HEK293 (cell line): ENCODE data around the gene TOP3A.
A peak's percentile ranks its signal among the peaks of the same experiment; 100 is the strongest.

ENCODE experiments used
- GLIS1 ChIP-seq: fragments of 450-650 bp; formaldehyde crosslinking; IDR thresholded peaks from 2 replicates; pipeline ENCODE4 v1.5.1; 2016; ENCODE audit warnings: missing biosample characterization, missing genetic modification characterization
- HOXC10 ChIP-seq: sonication (generic); formaldehyde crosslinking; IDR thresholded peaks from 2 replicates; pipeline ENCODE4 v1.8.1; 2023; ENCODE audit warnings: mild to moderate bottlenecking, missing genetic modification reagents
- KLF1 ChIP-seq: fragments of 450-650 bp; formaldehyde crosslinking; IDR thresholded peaks from 2 replicates; pipeline ENCODE4 v1.5.1; 2016; ENCODE audit warnings: missing biosample characterization, missing genetic modification characterization
- KLF9 ChIP-seq: fragments of 450-650 bp; formaldehyde crosslinking; IDR thresholded peaks from 2 replicates; pipeline ENCODE4 v1.5.1; 2016; ENCODE audit warnings: missing biosample characterization, missing genetic modification characterization, low read depth
- MEIS1 ChIP-seq: sonication (generic); formaldehyde crosslinking; IDR thresholded peaks from 2 replicates; pipeline ENCODE4 v1.8.1; 2022; ENCODE audit warnings: missing genetic modification reagents, mild to moderate bottlenecking, borderline replicate concordance
- MZF1 ChIP-seq: fragments of 450-650 bp; formaldehyde crosslinking; IDR thresholded peaks from 2 replicates; pipeline ENCODE4 v1.5.1; 2017; ENCODE audit warnings: missing biosample characterization, missing genetic modification characterization, borderline replicate concordance
- PRDM2 ChIP-seq: fragments of 450-650 bp; formaldehyde crosslinking; IDR thresholded peaks from 2 replicates; pipeline ENCODE4 v1.5.1; 2016; ENCODE audit warnings: missing biosample characterization, missing genetic modification characterization, borderline replicate concordance
- SALL2 ChIP-seq: fragments of 450-650 bp; formaldehyde crosslinking; IDR thresholded peaks from 2 replicates; pipeline ENCODE4 v1.5.0; 2017; ENCODE audit warnings: missing biosample characterization, mild to moderate bottlenecking, missing genetic modification characterization, borderline replicate concordance
- SCRT1 ChIP-seq: fragments of 450-650 bp; formaldehyde crosslinking; IDR thresholded peaks from 2 replicates; pipeline ENCODE4 v1.5.1; 2016; ENCODE audit warnings: missing biosample characterization, missing genetic modification characterization, borderline replicate concordance
- TCF7L2 ChIP-seq: IDR thresholded peaks from 2 replicates; pipeline ENCODE4 v1.6.1; 2011; ENCODE audit warnings: low read depth, mild to moderate bottlenecking, inconsistent platforms, low read length, moderate library complexity, borderline replicate concordance
- YY1 ChIP-seq: fragments of 450-650 bp; formaldehyde crosslinking; IDR thresholded peaks from 2 replicates; pipeline ENCODE4 v1.5.1; 2018; ENCODE audit warnings: missing biosample characterization, missing genetic modification characterization
- ZBTB48 ChIP-seq: fragments of 450-650 bp; formaldehyde crosslinking; IDR thresholded peaks from 2 replicates; pipeline ENCODE4 v1.5.1; 2016; ENCODE audit warnings: missing biosample characterization, missing genetic modification characterization
- ZBTB8A ChIP-seq: fragments of 450-650 bp; formaldehyde crosslinking; IDR thresholded peaks from 2 replicates; pipeline ENCODE4 v1.5.1; 2016; ENCODE audit warnings: missing biosample characterization, missing genetic modification characterization
- ZFP41 ChIP-seq: fragments of 450-650 bp; formaldehyde crosslinking; IDR thresholded peaks from 2 replicates; pipeline ENCODE4 v1.5.1; 2016; ENCODE audit warnings: missing biosample characterization, missing genetic modification characterization, borderline replicate concordance
- ZFP69B ChIP-seq: fragments of 450-650 bp; formaldehyde crosslinking; IDR thresholded peaks from 2 replicates; pipeline ENCODE4 v1.5.1; 2016; ENCODE audit warnings: missing biosample characterization, missing genetic modification characterization
- ZNF112 ChIP-seq: fragments of 450-650 bp; formaldehyde crosslinking; IDR thresholded peaks from 2 replicates; pipeline ENCODE4 v1.5.0; 2017; ENCODE audit warnings: missing biosample characterization, missing genetic modification characterization
- ZNF121 ChIP-seq: fragments of 450-650 bp; formaldehyde crosslinking; IDR thresholded peaks from 2 replicates; pipeline ENCODE4 v1.5.1; 2016; ENCODE audit warnings: missing biosample characterization, missing genetic modification characterization
- ZNF133 ChIP-seq: fragments of 450-650 bp; formaldehyde crosslinking; IDR thresholded peaks from 2 replicates; pipeline ENCODE4 v1.5.1; 2016; ENCODE audit warnings: missing biosample characterization, missing genetic modification characterization
- ZNF24 ChIP-seq: fragments of 450-650 bp; formaldehyde crosslinking; IDR thresholded peaks from 2 replicates; pipeline ENCODE4 v1.5.1; 2016; ENCODE audit warnings: missing biosample characterization, missing genetic modification characterization
- ZNF280C ChIP-seq: fragments of 450-650 bp; formaldehyde crosslinking; IDR thresholded peaks from 2 replicates; pipeline ENCODE4 v1.5.1; 2016; ENCODE audit warnings: missing biosample characterization, missing genetic modification characterization
- ZNF366 ChIP-seq: fragments of 450-650 bp; formaldehyde crosslinking; conservative IDR thresholded peaks from 2 replicates; pipeline ENCODE4 v1.5.1; 2016; ENCODE audit warnings: missing biosample characterization, missing genetic modification characterization
- ZNF404 ChIP-seq: fragments of 450-650 bp; formaldehyde crosslinking; IDR thresholded peaks from 2 replicates; pipeline ENCODE4 v1.5.1; 2017; ENCODE audit warnings: missing biosample characterization, missing genetic modification characterization
- ZNF426 ChIP-seq: fragments of 450-650 bp; formaldehyde crosslinking; IDR thresholded peaks from 2 replicates; pipeline ENCODE4 v1.5.1; 2017; ENCODE audit warnings: missing biosample characterization, missing genetic modification characterization, mild to moderate bottlenecking, inconsistent platforms, moderate library complexity
- ZNF473 ChIP-seq: fragments of 450-650 bp; formaldehyde crosslinking; IDR thresholded peaks from 2 replicates; pipeline ENCODE4 v1.5.1; 2017; ENCODE audit warnings: missing biosample characterization, missing genetic modification characterization
- ZNF560 ChIP-seq: fragments of 450-650 bp; formaldehyde crosslinking; IDR thresholded peaks from 2 replicates; pipeline ENCODE4 v1.5.1; 2017; ENCODE audit warnings: missing biosample characterization, missing genetic modification characterization, borderline replicate concordance
- ZNF580 ChIP-seq: fragments of 450-650 bp; formaldehyde crosslinking; IDR thresholded peaks from 2 replicates; pipeline ENCODE4 v1.5.1; 2016; ENCODE audit warnings: missing biosample characterization, missing genetic modification characterization
- ZNF600 ChIP-seq: fragments of 450-650 bp; formaldehyde crosslinking; IDR thresholded peaks from 2 replicates; pipeline ENCODE4 v1.5.1; 2016; ENCODE audit warnings: missing biosample characterization, missing genetic modification characterization
- ZNF626 ChIP-seq: fragments of 450-650 bp; sonication (Bioruptor Pico); formaldehyde crosslinking; IDR thresholded peaks from 2 replicates; pipeline ENCODE4 v1.5.1; 2018; ENCODE audit warnings: missing biosample characterization, missing genetic modification characterization, inconsistent platforms
- ZNF664 ChIP-seq: fragments of 450-650 bp; formaldehyde crosslinking; IDR thresholded peaks from 2 replicates; pipeline ENCODE4 v1.5.1; 2016; ENCODE audit warnings: missing biosample characterization, missing genetic modification characterization
- ZNF677 ChIP-seq: fragments of 450-650 bp; IDR thresholded peaks from 2 replicates; pipeline ENCODE4 v1.5.0; 2018; ENCODE audit warnings: missing biosample characterization, mild to moderate bottlenecking, missing genetic modification characterization, moderate library complexity
- TF ChIP-seq, protein P1 (sequence below): fragments of 450-650 bp; formaldehyde crosslinking; IDR thresholded peaks from 2 replicates; pipeline ENCODE4 v1.5.1; 2016; ENCODE audit warnings: missing biosample characterization, missing genetic modification characterization

The TOP3A gene

DNA sequence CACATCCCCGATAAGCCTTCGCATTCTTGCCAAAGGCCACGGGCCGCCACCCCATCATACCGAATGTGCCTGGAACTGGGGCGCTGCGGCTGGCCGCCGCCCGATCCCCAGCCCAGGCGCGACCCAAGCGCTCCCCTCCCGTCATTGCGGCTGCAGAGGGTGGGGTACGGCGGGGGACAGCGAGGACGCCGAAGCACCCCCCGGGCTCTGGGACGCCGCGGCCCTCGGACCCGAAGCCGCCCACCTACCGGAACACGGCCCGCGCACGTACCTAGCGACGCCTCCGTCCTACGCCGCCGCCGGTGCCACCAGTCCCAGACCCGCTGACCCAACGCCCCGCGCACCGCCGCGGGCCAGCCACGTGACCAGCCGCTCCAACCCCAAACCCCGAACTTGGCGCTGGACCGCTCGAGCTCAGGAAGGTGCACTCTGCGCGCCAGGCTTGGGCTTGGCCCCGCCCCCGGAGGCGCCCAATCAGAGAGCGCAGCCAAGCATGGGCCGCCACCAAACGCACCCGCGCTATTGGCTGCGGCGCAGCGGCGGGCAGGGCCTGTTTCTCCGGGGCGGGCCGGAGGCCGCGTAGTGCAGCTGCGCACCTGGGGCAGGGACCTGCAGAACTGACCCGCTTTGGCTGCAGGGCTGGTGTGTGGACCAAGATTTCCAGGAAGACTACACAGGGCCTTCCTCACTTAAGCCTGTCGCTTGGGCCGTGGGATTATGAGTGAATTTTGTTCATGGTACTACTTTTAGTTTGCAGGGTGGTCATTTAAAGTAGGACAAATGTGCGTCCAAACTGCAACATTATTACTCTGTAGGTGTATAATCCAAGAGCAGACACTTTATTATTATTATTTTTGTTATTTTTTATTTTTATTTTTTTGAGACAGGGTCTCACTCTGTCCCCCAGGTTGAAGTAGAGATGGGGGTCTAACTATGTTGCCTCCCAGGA lies 48.6 kb upstream of the TOP3A start, which contains the start of gene SHMT1 (continued):
- TF ChIP-seq ZNF24 (tag by site-specific recombination) (no peak), ZNF280C (tag by site-specific recombination) (no peak), ZNF600 (peak; percentile 81; the same call in 1 of the 2 replicates), ZBTB8A (tag by site-specific recombination) (0 out of 2 replicates have a peak, but pooled peaks have one; percentile 35), ZFP41 (tag by site-specific recombination) (no peak), ZNF664 (tag by site-specific recombination) (no peak), HOXC10 (CRISPR knock-in tag) (no peak), MZF1 (tag by site-specific recombination) (no peak), YY1 (tag by site-specific recombination) (peak; percentile 25; the same call in 1 of the 2 replicates), ZNF121 (no peak), ZNF133 (no peak), ZNF473 (tag by site-specific recombination) (no peak), SCRT1 (no peak), KLF9 (tag by site-specific recombination) (peak; percentile 54; the same call in 1 of the 2 replicates), ZNF580 (tag by site-specific recombination) (no peak), KLF1 (0 out of 2 replicates have a peak, but pooled peaks have one; percentile 22), TCF7L2 (no peak), GLIS1 (no peak; the same call in 1 of the 2 replicates), ZNF677 (tag by site-specific recombination) (no peak), ZNF626 (tag by site-specific recombination) (no peak), ZNF112 (tag by site-specific recombination) (no peak), ZNF366 (tag by site-specific recombination) (no peak), SALL2 (tag by site-specific recombination) (no peak), ZNF560 (tag by site-specific recombination) (no peak), ZNF426 (tag by site-specific recombination) (no peak), ZFP69B (no peak), ZBTB48 (no peak), MEIS1 (CRISPR knock-in tag) (0 out of 2 replicates have a peak, but pooled peaks have one; percentile 24), PRDM2 (tag by site-specific recombination) (no peak), ZNF404 (tag by site-specific recombination) (no peak)
- TF ChIP-seq, protein P1, sequence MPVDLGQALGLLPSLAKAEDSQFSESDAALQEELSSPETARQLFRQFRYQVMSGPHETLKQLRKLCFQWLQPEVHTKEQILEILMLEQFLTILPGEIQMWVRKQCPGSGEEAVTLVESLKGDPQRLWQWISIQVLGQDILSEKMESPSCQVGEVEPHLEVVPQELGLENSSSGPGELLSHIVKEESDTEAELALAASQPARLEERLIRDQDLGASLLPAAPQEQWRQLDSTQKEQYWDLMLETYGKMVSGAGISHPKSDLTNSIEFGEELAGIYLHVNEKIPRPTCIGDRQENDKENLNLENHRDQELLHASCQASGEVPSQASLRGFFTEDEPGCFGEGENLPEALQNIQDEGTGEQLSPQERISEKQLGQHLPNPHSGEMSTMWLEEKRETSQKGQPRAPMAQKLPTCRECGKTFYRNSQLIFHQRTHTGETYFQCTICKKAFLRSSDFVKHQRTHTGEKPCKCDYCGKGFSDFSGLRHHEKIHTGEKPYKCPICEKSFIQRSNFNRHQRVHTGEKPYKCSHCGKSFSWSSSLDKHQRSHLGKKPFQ (tag by site-specific recombination), result no peak
